NCI-H128 (cell line): Measurements from ENCODE around the gene PCMT1.
"Not testable (repeated sequence)": the region's sequence is repeated elsewhere in the genome, so short reads cannot be mapped to it uniquely, and the experiment has no call there.

ENCODE experiments used
- DNase-seq: peaks from one replicate; lab custom pipeline; 2025; ENCODE audit not compliant: unreplicated experiment; lab: John Stamatoyannopoulos, UW

The PCMT1 gene

DNA sequence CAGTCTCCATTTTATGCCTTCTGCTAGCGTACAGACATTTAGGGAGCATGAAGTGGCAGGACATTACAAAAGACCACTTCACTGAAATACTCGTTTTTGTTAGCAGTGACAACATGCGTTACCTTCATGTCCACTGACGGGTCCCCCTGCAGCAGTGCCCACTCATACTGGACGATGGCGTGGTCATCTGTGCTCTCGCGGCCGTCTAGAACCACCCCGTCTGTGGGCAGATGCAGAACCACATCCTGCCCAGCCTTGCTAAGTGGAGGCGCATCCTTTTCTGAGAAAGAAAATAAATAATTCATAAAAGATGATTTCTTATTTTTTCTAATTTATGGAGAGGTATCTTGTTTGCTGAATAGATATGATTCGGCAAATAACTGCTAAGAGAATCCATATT is 103.3 kb downstream of the PCMT1 start:
- no peak for DNase-seq

DNA sequence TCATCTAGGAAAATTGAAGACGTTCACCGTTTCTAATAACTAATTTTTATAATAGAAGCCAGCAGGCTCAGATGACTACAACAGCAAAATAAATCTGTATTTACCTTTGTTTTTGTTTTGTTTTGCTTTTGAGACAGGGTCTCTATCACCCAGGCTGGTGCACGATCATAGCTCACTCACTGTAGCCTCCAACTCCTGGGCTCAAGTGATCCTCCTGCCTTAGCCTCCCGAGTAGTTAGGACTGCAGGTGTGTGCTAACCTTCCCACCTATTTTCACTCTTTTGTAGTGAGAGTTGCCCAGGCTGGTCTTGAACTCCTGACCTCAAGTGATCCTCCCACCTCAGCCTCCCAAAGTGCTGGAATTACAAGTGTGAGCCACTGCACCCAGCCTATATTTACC is 104.5 kb downstream of the PCMT1 start:
- DNase-seq, result not testable (repeated sequence)

DNA sequence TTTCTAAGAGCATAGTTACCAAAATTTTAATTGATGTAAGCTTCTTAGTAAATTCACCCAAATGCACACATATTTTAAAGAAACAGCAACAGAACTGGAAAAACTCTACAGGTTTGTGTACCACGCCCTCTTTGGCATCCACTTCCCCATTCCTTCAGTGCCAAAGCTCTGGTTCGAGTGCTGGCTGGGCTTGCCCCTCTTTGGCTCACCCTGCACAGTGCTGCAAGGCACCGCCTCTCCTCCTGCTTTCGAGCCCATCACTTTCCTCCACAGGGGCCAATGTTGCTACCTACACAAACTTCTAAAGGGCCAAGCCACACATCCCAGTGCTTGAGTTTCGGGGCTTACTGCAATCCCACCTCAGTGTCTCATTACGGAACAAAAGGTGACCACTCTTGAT is 105.0 kb downstream of the PCMT1 start:
- no peak for DNase-seq

- no peak for DNase-seq
These were observed 105.6 kb downstream of the PCMT1 start for GRCh38 chr6:149855040-149855654.

- DNase-seq, result no peak
These were observed 106.2 kb downstream of the PCMT1 start for GRCh38 chr6:149855741-149856140.

DNA sequence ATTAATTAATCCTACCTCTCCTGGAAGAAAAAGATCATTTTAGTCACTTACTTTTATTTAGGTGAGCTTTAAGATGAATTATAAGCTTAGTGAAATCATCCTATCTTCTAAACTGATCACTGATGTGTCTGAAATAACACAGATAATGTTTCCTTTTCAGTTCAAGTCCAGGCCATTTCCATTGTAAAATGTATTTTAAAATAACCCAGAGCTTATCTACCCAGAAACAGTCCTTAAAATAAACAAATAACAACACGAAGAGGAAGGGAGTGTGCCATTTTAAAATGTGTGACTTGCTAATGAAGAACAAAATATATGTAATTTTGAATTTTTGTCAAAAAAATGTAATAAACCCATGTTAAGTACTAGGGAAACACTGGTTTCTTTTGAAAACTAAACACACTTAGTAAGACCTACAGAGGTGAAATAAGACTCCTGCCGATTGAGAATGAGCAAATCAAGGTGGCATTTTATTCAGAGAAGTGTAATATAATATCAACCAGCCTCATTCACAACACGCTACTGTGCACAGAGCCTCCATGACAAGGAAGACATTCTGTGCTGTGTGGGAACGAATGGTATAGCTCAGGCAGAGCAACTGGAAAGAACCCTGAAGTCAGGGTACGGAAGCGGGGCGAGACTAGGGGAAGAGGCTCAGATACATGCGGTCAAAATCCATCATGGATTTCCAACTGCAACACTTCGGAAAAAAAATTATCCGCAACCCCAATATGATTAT is 106.9 kb downstream of the PCMT1 start:
- no peak for DNase-seq

DNA sequence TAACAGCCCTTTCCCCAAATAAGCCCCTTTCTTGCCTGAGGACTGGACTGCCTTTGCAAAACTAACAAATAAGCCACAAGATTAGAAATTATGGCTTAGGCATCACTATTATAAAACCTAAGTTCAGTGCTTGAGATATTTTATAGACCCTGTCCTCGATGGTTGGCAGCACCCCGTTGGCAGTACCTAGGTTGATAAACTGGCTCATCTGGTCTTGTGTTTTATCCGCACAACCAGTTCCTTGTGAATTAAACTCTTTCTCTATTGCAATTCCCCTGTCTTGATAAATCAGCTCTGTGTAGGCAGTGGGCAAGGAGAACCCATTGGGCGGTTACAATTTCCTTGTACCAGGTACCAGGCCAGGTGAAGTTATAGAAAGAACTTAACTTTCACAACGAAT is 108.0 kb downstream of the PCMT1 start:
- no peak for DNase-seq

GRCh38 chr6:149859368-149859767 is 109.8 kb downstream of the PCMT1 start:
- no peak for DNase-seq

GRCh38 chr6:149859938-149860337 is 110.4 kb downstream of the PCMT1 start:
- no peak for DNase-seq

DNA sequence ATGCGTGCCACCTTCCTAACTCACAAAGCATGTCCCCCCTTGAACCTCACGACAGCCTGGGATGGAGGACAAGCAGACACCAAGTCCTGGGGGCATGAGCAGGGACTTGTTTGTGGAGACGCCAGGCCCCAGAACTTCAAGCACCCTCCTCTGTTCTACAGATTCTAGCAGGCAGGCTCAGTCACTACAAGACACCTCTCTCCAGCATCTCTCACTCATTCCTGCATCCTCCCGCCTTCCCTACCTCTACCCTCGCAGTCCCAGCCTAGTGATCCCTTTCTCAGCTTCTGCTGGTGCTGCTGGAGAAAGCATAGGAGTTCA is 110.9 kb downstream of the PCMT1 start:
- no peak for DNase-seq
